ENCODE measurements around the gene TMEM245.

- no peak for TF ChIP-seq CTCF (conservative IDR thresholded peaks at IDR 0.05; ENCODE audit: low read depth, low read length)
- no peak for TF ChIP-seq EZH2 (IDR thresholded peaks at IDR 0.05; ENCODE audit: borderline replicate concordance, low read depth, low read length, poor library complexity, severe bottlenecking)
Measured at GRCh38 chr9:109028457-109028856, 91.3 kb downstream of the TMEM245 start.
